GM12878 (cell line): ENCODE results near the gene PMPCA. TPM values are rescaled to one million over a fixed set of nuclear protein-coding genes. Genes with fewer than 3 reads are reported as not detected.
"Not testable (repeated sequence)": the region's sequence is repeated elsewhere in the genome, so short reads cannot be mapped to it uniquely, and the experiment has no call there.

ENCODE experiments used
- ATAC-seq: fragments of 200-7000 bp; cut with Tn5 transposase; 3 replicates; pipeline ENCODE4 v1.9.1; 2020; ENCODE audit warnings: mild to moderate bottlenecking, moderate library complexity
- BruUV-seq: library from RNA; stranded (reverse); fragments of 400-500 nt; replicated peaks from 2 replicates; lab custom pipeline; 2021; lab: Mats Ljungman, UMichigan
- CTCF ChIA-PET: fragments of 300-600 bp; sonication (Branson Sonifier 250); formaldehyde crosslinking; extraction: SDS; loops from one replicate; lab custom pipeline; 2021; ENCODE audit warnings: inconsistent platforms; lab: Yijun Ruan, JAX
- POLR2A ChIA-PET: fragments of 350-600 bp; formaldehyde crosslinking; extraction: SDS; loops from one replicate; lab custom pipeline; 2021; ENCODE audit warnings: inconsistent platforms; lab: Charles Lee
- RAD21 ChIA-PET: fragments of 300-600 bp; sonication (Branson Sonifier 250); formaldehyde crosslinking; loops from one replicate; lab custom pipeline; 2023; ENCODE audit warnings: antibody characterized with exemption; ENCODE audit not compliant: unreplicated experiment; lab: Charles Lee
- SMC1A ChIA-PET: fragments of 300-600 bp; sonication (Branson Sonifier 250); formaldehyde crosslinking; loops from one replicate; lab custom pipeline; 2023; ENCODE audit not compliant: unreplicated experiment, uncharacterized antibody; lab: Charles Lee
- DNase-seq: peaks from one replicate; pipeline ENCODE4 v3.0.0-alpha.2; 2011; ENCODE audit warnings: low read depth, low spot score
- FAIRE-seq: peaks from 3 replicates; lab custom pipeline; 2011; peaks lifted over from hg19 to GRCh38; lab: Jason Lieb, UNC
- H2AFZ ChIP-seq: 2 replicates; pipeline ENCODE4 v1.6.0; 2011; ENCODE audit warnings: low read depth, low read length, control low read depth; ENCODE audit not compliant: control insufficient read depth
- H3K27ac ChIP-seq: 2 replicates; pipeline ENCODE4 v1.5.1; 2011; ENCODE audit warnings: control low read depth; ENCODE audit not compliant: control insufficient read depth, insufficient read depth
- H3K27me3 ChIP-seq, 2 experiments: replicated peaks in 1 of 2; 2 replicates each; pipeline versions ENCODE4 v1.6.0 to v1.6.1; 2011; ENCODE audit warnings: low read length in 1 of 2; ENCODE audit not compliant: control insufficient read depth in 2 of 2, insufficient read depth in 2 of 2
- H3K36me3 ChIP-seq, 2 experiments: 2 replicates each; pipeline ENCODE4 v1.5.1; 2011; ENCODE audit warnings: low read length in 1 of 2; ENCODE audit not compliant: control insufficient read depth in 2 of 2, insufficient read depth in 2 of 2
- H3K4me1 ChIP-seq: 2 replicates; pipeline ENCODE4 v1.6.1; 2011; ENCODE audit warnings: mild to moderate bottlenecking, low read length, moderate library complexity, mixed read lengths; ENCODE audit not compliant: control insufficient read depth, insufficient read depth
- H3K4me2 ChIP-seq: 2 replicates; pipeline ENCODE4 v1.6.0; 2011; ENCODE audit warnings: control low read depth; ENCODE audit not compliant: control insufficient read depth, insufficient read depth
- H3K4me3 ChIP-seq: fragments of 200-600 bp; sonication (generic); 2 replicates; pipeline ENCODE4 v1.5.1; 2016
- H3K79me2 ChIP-seq: 2 replicates; pipeline ENCODE4 v1.6.0; 2011; ENCODE audit warnings: low read length; ENCODE audit not compliant: control insufficient read depth, insufficient read depth
- H3K9ac ChIP-seq: 2 replicates; pipeline ENCODE4 v1.8.0; 2011; ENCODE audit warnings: low read length, control low read depth, mixed read lengths; ENCODE audit not compliant: control insufficient read depth, insufficient read depth
- H3K9me3 ChIP-seq: replicated peaks from 3 replicates; pipeline ENCODE4 v1.5.1; 2011; ENCODE audit warnings: mild to moderate bottlenecking, low read length; ENCODE audit not compliant: control insufficient read depth, insufficient read depth
- H4K20me1 ChIP-seq: 2 replicates; pipeline ENCODE4 v1.6.0; 2011; ENCODE audit not compliant: control insufficient read depth, insufficient read depth
- CREB1 ChIP-seq: IDR thresholded peaks from 2 replicates; pipeline ENCODE4 v1.6.1; 2012; ENCODE audit warnings: low read depth, mild to moderate bottlenecking, inconsistent platforms
- FOXK2 ChIP-seq: fragments of 450-650 bp; IDR thresholded peaks from 2 replicates; pipeline ENCODE4 v1.6.1; 2017; ENCODE audit warnings: mild to moderate bottlenecking, moderate library complexity
- FOXM1 ChIP-seq: IDR thresholded peaks from 2 replicates; pipeline ENCODE4 v1.6.1; 2012; ENCODE audit warnings: low read depth, mild to moderate bottlenecking, inconsistent platforms, low read length, moderate library complexity
- HDAC2 ChIP-seq: fragments of 200-600 bp; sonication (generic); IDR thresholded peaks from 2 replicates; pipeline ENCODE4 v1.6.1; 2017
- POLR2A ChIP-seq: IDR thresholded peaks from 2 replicates; pipeline ENCODE4 v1.6.1; 2011; ENCODE audit warnings: low read depth, mild to moderate bottlenecking, low read length
- POLR2AphosphoS5 ChIP-seq: IDR thresholded peaks from 2 replicates; pipeline ENCODE4 v1.6.1; 2011; ENCODE audit warnings: mild to moderate bottlenecking, low read length, inconsistent platforms
- WGBS: methylation state at CpG from one replicate; pipeline ENCODE4 v1.1.6; 2016; ENCODE audit warnings: low lambda C conversion rate; ENCODE audit not compliant: insufficient replicate concordance, insufficient coverage; ENCODE audit errors: missing lambda C conversion rate; 5-methylcytosine and 5-hydroxymethylcytosine counted together
- in situ Hi-C: fragments of 300-500 bp; cut with MboI; formaldehyde crosslinking; loops from 9 replicates; pipeline ENCODE4 v1.14.3; 2018; ENCODE audit warnings: mixed read lengths
- intact Hi-C: fragments of 100-400 bp; cut with micrococcal nuclease; formaldehyde crosslinking; loops from one replicate; pipeline ENCODE4 v1.14.2; 2022; ENCODE audit not compliant: unreplicated experiment
- polyA plus RNA-seq, 11 experiments: library from polyadenylated mRNA; depleted of rRNA in 4 of 11; unstranded in 6 of 11; stranded (reverse) in 5 of 11; fragments of >200 nt; fragmentation: Nextera tagmentation in 4 of 11; fragmentation: Illumina TruSeq in 1 of 11; extraction: Ambion mirVana in 4 of 11; extraction: Trizol in 1 of 11; gene quantifications; 1 replicate in 1 of 11; 2 replicates in 10 of 11; pipeline versions ENCODE4 v1.2.1 to v1.2.3, GENCODE V29; 2011 to 2016; ENCODE audit warnings: inconsistent platforms in 2 of 11, missing spikeins in 2 of 11, low read depth in 1 of 11
- total RNA-seq, 4 experiments: library from RNA; depleted of rRNA in 3 of 4; stranded (reverse); fragments of >200 nt in 3 of 4; fragmentation: Illumina TruSeq in 1 of 4; extraction: Trizol in 1 of 4; gene quantifications; 2 replicates each; pipeline versions ENCODE4 v1.2.1 to v1.2.3, GENCODE V29; 2013 to 2021
- TF ChIP-seq, protein P1 (sequence below): fragments of 450-650 bp; IDR thresholded peaks from 2 replicates; pipeline ENCODE4 v1.6.1; 2017; ENCODE audit warnings: borderline replicate concordance

Gene PMPCA
- total and polyA plus RNA-seq, 10 of the 15 experiments (the other 5 are each of a cell fraction or from before 2014, with no cell fraction given) = 8.1 to 137 (median 75.7) TPM

DNA sequence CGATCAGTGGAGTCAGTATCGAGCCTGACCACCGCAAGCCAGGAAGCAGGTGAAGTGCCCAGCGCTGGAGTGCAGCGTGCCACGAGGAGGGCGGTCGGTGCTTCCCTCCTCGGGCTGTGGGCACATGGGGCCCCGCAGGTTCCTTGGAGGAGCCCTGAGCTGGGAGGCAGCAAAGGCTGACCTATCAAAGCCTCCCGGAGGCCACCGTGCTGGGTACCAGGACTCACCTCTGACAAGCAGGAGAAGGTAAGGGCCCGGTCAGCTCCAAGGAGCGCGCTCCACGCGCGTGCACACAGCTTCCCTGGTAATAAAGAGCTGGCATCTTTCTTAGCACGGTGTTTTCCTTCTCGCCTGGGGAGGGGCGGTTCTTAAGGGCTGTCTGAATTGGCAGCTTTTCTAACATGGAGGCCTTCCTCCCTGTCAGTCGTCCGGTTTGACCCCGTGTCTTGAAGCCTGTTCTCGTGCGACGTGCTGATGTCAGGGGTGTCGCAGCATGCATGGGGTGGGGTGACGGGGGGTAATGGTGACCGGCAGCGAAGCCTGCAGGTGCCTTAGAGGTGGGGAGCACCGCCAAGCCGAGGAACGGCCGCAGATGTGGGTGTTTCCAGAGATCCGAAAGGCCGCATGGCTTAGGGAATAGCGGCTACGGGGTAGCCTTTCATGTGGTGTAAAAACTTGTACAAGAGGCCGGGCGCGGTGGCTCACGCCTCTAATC is 13.1 kb downstream of the PMPCA start (continued):
- TF ChIP-seq FOXM1 = no peak
- no peak for TF ChIP-seq FOXK2

- Histone ChIP-seq H3K4me2 (no peak overlapping the region), H3K36me3 (peaks cover 17 to 19% of the 10 kb centered on the region in 2 experiments; a peak in 3 of 4 replicates), H3K9ac (no peak overlapping the region), H3K9me3 (no peaks in the 10 kb centered on the region), H3K79me2 (no peaks in the 10 kb centered on the region), H4K20me1 (no peaks in the 10 kb centered on the region), H2AFZ (no peak overlapping the region), H3K4me3 (no peak overlapping the region), H3K27ac (no peak overlapping the region), H3K4me1 (no peaks in the 10 kb centered on the region), H3K27me3 (no peaks in the 10 kb centered on the region)
- TF ChIP-seq CREB1 (no peak), POLR2A (peak; percentile 30; the same call in 1 of the 2 replicates), POLR2AphosphoS5 (0 out of 2 replicates have a peak, but pooled peaks have one; percentile 7), HDAC2 (no peak)
- TF ChIP-seq, protein P1, sequence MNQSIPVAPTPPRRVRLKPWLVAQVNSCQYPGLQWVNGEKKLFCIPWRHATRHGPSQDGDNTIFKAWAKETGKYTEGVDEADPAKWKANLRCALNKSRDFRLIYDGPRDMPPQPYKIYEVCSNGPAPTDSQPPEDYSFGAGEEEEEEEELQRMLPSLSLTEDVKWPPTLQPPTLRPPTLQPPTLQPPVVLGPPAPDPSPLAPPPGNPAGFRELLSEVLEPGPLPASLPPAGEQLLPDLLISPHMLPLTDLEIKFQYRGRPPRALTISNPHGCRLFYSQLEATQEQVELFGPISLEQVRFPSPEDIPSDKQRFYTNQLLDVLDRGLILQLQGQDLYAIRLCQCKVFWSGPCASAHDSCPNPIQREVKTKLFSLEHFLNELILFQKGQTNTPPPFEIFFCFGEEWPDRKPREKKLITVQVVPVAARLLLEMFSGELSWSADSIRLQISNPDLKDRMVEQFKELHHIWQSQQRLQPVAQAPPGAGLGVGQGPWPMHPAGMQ = no peak
- in situ Hi-C loops = no loop called here
- ChIA-PET SMC1A (no interaction called here), RAD21 (no interaction called here), POLR2A (no interaction called here), CTCF (interaction anchor here (1.1 kb wide), 1 partner anchor 25 kb away, joined by 4 read pairs; the partner anchor contains the start of gene SNAPC4)
- no peak for FAIRE-seq
- no TSS peak for BruUV-seq
- WGBS = 96% methylated on average over 26 of the region's 27 CpGs
- ATAC-seq = no peak
- no peak for DNase-seq
- intact Hi-C loops = no loop called here
Measured at GRCh38 chr9:136424750-136425362, 14.4 kb downstream of the PMPCA start.

DNA sequence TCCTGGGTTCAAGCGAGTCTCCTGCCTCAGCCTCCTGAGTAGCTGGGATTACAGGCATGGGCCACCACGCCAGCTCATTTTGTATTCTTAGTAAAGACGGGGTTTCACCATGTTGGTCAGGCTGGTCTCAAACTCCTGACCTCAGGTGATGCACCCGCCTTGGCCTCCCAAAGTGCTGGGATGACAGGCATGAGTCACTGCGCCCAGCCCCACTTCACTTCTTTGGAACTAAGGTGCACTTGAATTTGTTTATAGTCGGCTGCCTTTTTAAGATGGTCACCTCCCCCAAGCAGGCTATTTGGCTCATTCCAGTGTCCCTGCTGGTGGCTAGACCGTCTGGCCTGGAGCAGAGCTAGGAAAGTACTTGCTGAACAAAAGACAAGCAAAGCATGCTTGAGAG is 14.9 kb downstream of the PMPCA start:
- POLR2A ChIA-PET, ATAC-seq, intact Hi-C loops, FAIRE-seq, H2AFZ ChIP-seq, in situ Hi-C loops, H4K20me1 ChIP-seq, H3K79me2 ChIP-seq, RAD21 ChIA-PET, BruUV-seq, H3K27me3 ChIP-seq, H3K9me3 ChIP-seq, DNase-seq, H3K9ac ChIP-seq, SMC1A ChIA-PET, H3K4me1 ChIP-seq, H3K27ac ChIP-seq, H3K4me3 ChIP-seq, H3K4me2 ChIP-seq: not testable (repeated sequence)
- 68% methylated on average over 7 of the region's 7 CpGs for WGBS
- CTCF ChIA-PET = interaction anchor here (1.1 kb wide), 1 partner anchor 25 kb away, joined by 4 read pairs; the partner anchor contains the start of gene SNAPC4
- H3K36me3 ChIP-seq = peaks cover 18 to 21% of the 10 kb centered on the region in 2 experiments; a peak in 3 of 4 replicates
